NCI-H69 (cell line): ENCODE data around the gene SMAD1.

Source experiments
- DNase-seq: peaks from one replicate; lab custom pipeline; 2025; lab: John Stamatoyannopoulos, UW

Gene SMAD1

DNA sequence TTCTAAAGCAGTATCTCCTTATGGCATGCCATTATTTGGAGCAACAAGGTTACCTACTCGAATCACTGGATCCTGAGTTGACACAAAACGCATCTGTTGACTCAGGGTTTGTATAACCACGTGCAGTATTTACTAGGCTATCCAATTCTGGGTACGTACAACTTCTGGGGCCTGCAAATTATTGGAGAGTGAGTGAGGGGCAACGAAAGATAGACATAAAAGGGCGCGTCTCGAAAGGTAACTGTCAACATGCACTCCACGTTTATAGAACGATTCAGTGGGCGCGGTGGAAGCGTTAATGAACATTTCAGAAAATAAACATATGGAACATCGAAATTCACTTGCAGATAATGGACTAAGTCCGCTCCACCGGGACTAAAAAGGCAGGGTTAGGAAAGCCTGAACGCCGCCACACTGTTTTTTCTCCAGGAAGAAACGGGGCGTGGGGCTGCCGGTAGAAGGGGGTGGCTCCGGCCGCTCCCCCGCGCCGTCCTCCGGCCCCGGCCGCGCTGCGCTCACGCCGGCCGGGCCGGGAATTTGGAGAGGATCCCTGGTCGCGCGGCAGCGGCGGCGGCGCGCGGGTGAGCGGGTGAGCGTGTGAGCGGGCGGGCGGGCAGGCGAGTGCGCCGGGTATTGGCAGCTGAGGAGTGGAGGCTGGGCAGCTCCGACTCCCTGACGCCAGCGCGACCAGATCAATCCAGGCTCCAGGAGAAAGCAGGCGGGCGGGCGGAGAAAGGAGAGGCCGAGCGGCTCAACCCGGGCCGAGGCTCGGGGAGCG is at the start of gene SMAD1:
SMAD1 (plus strand) TSS at position 690 of the 778 bp plus-strand sequence. CDS start 32,761 bp downstream, outside the sequence.
- DNase-seq, result peak; percentile 68

DNA sequence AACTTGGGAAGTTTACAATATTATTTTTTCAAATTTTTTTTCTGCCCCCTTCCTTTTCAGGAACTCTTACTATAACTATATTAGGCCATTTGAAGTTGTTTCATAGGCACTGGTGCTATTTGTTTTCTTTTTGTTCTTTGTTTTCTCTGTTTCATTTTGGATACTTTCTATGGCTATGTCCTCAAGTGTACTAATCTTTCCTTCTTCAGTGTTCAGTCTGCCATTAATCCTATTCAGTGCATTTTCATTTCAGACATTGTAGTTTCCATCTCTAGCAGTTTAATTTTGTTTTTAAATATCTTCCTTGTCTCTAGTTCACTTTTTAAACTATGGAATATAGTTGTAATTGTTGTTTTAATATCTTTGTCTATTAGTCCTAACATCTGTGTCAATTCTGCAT is 48.0 kb upstream of the SMAD1 start:
- DNase-seq, result no peak

- DNase-seq, result no peak
These were observed 46.0 kb upstream of the SMAD1 start for GRCh38 chr4:145435646-145436045.

GRCh38 chr4:145436114-145436513 is 45.5 kb upstream of the SMAD1 start:
- no peak for DNase-seq

- peak; percentile 4 for DNase-seq
These were observed 44.9 kb upstream of the SMAD1 start for GRCh38 chr4:145436796-145437195.

DNA sequence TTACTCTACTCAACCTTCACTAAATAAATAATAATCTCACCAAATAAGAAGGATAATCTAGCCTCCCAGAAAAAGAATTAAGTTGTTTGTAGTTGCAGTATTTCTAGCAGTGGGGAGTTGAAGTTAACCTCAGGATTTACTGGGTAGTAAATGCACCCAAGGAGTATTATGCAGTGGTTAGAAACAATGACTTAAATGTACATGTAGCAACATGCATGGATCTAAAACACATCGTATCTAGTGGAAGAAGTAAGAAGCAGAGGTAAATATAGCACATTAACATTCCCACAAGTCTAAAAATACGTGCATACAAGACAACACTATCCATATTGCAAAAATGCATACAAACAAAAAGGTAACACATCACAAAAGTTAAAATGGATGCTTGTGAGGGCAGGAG is 44.2 kb upstream of the SMAD1 start:
- no peak for DNase-seq

DNA sequence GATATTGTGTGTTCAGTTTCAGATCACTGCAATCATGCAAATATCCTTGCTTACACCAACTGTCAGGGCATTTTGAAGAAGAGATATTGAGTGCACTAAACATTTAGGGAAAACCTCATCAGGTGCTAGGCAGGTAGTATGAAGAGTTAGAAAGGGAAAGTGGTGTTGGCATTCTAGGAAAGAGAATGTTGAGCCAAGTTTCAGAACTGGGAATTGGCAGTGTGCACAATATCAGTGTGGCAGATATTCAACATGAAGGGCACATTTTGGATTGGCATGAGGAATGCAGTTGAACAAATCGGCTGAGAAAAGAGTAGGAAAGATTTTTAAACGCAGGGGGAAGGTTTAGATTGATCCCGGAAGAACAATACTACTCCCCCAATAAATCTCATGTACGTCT is 43.4 kb upstream of the SMAD1 start:
- DNase-seq, result no peak

GRCh38 chr4:145440292-145441007 is 41.2 kb upstream of the SMAD1 start:
- no peak for DNase-seq

DNA sequence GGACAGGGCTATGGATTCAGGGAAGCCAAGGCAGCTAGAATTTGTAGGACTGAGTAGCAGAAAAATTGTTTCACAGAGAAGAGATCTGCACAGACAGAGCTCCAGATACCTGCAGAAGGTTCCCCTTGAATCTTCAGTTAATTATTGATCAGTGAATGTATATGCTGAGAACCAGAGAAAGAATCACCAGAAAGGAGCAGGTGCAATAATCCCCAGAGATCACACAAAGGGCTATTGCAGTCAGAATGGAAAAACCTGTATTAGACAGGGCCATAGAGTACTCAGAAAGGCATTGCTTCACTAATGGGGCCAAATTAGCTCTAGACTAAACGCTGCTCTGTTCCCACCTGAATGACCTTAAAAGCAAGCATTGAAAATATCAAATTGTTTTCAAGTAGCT is 35.5 kb upstream of the SMAD1 start:
- no peak for DNase-seq

- no peak for DNase-seq
These were observed 29.8 kb upstream of the SMAD1 start for GRCh38 chr4:145451895-145452294.

GRCh38 chr4:145452447-145453162 is 29.0 kb upstream of the SMAD1 start:
- no peak for DNase-seq

- DNase-seq, result no peak
These were observed 28.5 kb upstream of the SMAD1 start for GRCh38 chr4:145453163-145453520.

DNA sequence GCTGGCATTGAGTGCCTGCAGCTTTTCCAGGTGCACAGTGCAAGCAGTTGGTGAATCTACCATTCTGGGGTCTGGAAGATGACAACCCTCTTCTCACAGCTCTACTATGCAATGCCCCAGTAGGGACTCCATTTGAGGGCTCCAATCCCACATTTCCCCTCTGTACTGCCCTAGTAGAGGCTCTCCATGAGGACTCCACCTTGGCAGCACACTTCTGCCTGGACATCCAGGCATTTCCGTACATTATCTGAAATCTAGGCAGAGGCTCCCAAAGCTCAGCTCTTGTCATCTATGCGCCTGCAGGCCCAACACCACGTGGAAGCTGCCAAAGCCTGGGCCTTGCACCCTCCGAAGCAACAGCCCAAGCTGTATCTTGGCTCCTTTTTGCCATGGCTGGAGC is 8.4 kb upstream of the SMAD1 start:
- no peak for DNase-seq

DNA sequence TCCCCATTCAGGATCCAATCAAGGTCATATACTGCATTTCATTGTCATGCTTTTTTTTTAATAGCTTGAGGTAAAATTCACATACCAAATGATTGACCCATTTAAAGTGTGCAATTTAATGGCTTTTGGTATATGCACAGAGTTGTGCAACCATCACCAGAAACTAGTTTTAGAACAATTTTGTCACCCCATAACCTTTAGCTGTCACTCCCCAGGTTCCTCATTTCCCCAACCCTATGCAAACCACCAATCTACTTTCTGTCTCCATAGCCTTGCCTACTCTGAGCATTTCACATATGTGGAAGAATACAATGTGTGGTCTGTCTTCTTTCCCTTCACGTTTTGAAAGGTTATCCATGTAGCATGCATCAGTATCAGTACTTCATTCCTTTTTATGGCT is 1.4 kb upstream of the SMAD1 start:
- DNase-seq, result no peak

GRCh38 chr4:145481942-145482208 is 222 bp downstream of the SMAD1 start:
- no peak for DNase-seq

GRCh38 chr4:145482209-145483037 is 770 bp downstream of the SMAD1 start:
- peak; percentile 80 for DNase-seq

DNA sequence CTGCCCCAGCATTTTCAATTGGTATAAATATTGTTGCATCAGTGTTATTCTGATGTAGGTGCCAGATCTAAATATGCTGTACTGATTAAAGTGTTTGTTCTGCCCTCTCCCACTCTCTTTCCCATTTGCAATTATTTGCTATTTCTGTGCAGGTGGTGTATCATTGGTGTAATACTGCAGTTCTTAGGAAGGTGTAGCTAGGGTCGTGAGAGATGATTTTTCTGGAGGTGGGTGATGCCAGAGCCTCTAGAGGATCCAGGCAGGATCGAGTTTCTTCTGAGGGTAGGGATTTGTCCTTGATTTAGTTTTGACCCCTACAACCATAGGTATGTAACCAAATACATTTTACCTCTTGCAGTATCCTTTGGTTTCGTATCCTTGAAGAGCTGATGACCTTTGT is 1.9 kb downstream of the SMAD1 start:
- peak; percentile 70 for DNase-seq

GRCh38 chr4:145484225-145484846 is 2.7 kb downstream of the SMAD1 start:
- peak; percentile 92 for DNase-seq

DNA sequence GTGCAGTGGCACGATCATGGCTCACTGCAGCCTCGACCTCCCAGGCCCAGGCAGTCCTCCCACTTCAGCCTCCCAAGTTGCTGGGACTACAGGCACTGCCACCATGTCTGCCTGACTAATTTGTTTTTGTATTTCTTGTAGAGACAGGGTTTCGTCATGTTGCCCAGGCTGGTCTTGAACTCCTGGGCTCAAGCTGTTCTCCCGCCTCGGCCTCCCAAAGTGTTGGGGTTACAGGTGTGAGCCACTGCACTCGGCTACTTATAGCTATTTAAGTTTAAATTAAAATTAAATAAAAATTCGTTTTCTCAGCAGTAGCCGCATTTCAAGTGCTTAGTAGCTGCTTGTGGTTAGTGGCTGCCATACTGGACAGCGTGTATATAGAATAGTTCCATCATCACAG is 3.5 kb downstream of the SMAD1 start:
- no peak for DNase-seq

GRCh38 chr4:145486603-145487002 is 5.0 kb downstream of the SMAD1 start:
- DNase-seq, result no peak

- DNase-seq, result no peak
These were observed 6.0 kb downstream of the SMAD1 start for GRCh38 chr4:145487631-145488030.

DNA sequence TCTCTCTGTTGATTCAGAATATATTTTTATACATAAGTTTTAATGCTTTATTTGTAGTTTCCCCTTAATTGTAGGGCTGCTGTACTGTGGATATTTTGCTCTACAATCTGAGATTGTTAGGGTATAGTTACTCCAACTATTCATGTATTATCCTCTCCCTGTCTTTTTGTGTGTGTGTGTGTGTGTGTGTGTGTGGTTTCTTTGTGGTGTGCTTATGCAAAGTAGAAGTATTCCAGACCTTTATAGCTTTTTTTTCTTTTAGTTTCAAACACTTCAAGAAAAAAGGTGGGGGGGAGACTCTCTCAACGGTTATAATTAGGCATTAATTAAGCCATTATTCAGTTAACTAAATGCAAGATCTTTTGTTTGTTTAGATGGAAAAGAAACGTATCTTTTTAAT is 6.7 kb downstream of the SMAD1 start:
- DNase-seq, result no peak
